GM18508 (cell line): ENCODE results near the gene CD300A.

Experiments
- ATAC-seq: cut with Tn5 transposase; IDR thresholded peaks from one replicate; pipeline ENCODE4 v1.9.1; 2021; ENCODE audit warnings: moderate number of reproducible peaks; ENCODE audit not compliant: insufficient read depth, unreplicated experiment

The CD300A gene

GRCh38 chr17:74439691-74440567, 26.5 kb upstream of the CD300A start:
- no peak for ATAC-seq

- ATAC-seq, result no peak
Observed at GRCh38 chr17:74441537-74441936, 24.9 kb upstream of the CD300A start.

GRCh38 chr17:74442291-74442669, 24.2 kb upstream of the CD300A start:
- no peak for ATAC-seq

GRCh38 chr17:74442670-74443515, 23.5 kb upstream of the CD300A start:
- no peak for ATAC-seq

DNA sequence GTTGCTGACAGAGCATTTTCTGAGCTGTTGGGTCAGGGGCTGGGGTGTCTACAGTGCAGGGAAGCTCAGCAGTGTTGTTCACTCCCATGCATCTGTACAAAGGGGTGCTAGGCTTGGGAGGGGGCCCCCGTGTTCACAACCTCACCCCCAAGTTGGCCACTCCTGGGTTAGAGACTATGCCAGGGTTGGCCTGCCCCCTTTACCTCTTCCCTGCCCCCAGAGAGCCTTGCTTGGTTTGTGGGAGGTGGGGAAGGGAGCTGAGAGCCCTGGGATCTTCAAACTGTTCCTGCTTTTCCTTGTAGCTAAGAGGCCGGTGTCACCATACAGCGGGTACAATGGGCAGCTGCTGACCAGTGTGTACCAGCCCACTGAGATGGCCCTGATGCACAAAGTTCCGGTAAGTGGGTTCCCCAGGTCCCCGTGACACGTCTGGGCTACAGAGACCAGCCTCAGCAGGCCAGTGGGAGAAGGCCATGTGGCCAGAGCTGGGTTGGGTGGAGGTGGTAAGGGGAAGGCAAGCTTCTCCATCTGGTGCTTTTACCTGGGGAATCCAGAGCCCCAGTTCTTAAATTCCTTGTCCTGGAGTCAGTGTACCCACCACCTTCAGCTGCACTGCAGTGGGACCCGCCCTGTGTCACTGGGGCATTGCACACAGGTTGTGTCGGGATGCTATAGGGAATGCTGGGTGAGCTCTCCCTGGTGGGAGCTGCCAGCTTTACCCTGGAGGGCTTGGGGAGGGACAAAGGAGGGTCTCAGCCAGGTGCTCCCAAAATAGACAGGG, 22.7 kb upstream of the CD300A start:
- ATAC-seq, result no peak

DNA sequence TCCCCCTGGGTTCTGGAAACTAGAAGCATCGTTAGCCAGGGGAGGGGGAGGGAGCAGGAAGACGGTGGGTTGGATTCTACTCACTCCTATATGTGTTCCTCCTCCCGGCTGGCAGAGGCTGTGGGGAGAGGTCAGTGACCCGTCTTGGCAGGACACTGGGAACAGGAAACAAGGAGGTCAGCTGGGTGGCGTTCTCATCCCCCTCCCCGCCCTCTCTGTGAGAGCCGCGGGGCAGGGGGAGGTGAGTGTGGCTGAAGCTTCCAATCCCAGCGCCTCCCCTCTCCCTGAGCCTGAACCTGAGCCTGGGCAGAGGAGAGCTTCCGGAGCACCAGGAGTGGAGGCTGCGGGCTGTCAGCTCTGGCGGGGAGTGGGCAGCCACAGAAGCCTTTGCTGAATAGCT, 22.0 kb upstream of the CD300A start:
- ATAC-seq, result no peak

- no peak for ATAC-seq
Observed at GRCh38 chr17:74445158-74445557, 21.3 kb upstream of the CD300A start.

DNA sequence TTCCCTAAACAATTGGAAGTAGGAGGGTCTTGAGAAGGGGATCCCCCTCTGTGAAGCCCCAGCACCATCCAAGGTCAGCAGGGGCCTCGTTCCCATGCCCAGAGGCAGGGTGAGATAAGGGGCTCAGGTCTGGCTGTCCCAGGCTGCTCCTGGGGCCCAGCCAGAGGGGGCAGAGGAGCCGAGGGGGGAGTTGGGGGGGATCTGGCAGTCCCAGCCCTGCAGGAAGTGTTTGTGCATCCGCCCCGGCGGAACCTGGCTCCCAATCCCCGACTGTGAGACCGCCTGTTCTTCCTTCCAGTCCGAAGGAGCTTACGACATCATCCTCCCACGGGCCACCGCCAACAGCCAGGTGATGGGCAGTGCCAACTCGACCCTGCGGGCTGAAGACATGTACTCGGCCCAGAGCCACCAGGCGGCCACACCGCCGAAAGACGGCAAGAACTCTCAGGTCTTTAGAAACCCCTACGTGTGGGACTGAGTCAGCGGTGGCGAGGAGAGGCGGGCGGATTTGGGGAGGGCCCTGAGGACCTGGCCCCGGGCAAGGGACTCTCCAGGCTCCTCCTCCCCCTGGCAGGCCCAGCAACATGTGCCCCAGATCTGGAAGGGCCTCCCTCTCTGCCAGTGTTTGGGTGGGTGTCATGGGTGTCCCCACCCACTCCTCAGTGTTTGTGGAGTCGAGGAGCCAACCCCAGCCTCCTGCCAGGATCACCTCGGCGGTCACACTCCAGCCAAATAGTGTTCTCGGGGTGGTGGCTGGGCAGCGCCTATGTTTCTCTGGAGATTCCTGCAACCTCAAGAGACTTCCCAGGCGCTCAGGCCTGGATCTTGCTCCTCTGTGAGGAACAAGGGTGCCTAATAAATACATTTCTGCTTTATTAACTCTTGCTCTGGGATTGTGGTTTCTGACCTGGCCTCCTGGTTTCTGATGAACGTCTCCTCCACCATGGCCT, 19.6 kb upstream of the CD300A start:
- ATAC-seq, result no peak

- ATAC-seq, result no peak
Observed at GRCh38 chr17:74447628-74448159, 18.7 kb upstream of the CD300A start.

DNA sequence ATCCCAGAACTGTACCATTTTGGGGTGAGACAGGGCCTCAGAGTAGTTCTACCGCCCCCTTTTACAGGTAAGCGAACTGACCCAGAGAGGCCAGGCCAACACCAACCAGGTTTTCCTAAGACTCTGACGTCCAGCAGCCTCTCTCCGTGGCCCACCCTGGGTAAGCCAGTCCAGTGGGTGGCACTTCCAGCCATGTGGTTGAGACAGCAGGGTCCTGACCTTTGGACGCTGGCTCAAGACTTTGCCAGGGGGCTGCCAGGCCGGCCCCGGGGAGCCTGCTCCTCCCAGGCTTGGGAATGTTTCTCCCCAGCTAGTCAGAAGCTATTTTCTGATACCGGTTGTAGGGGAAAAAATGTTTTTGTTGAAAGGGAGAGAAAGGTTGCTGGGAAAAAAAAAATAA, 17.7 kb upstream of the CD300A start:
- no peak for ATAC-seq

DNA sequence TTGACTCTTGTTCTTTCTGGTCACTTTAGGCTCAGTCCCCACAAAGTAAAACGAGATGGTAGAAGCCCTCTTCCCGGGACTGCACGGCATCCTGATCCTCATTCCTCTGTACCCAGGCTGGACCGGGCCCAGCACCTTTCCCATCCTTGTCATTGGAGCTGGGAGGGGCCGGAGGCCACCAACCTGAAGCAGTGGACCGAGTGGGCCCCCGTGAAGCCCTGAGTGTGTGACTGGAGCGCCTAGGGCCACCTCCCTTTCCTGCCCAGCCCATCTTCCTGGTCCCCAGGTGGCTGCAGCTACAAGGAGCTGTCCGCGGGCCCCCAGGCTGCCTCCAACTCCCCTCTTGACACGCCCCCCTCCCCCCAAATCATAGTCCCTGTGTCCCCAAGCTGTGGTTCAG, 17.1 kb upstream of the CD300A start:
- ATAC-seq, result no peak

GRCh38 chr17:74449773-74450172, 16.7 kb upstream of the CD300A start:
- ATAC-seq, result no peak

- no peak for ATAC-seq
Observed at GRCh38 chr17:74450231-74450630, 16.2 kb upstream of the CD300A start.

DNA sequence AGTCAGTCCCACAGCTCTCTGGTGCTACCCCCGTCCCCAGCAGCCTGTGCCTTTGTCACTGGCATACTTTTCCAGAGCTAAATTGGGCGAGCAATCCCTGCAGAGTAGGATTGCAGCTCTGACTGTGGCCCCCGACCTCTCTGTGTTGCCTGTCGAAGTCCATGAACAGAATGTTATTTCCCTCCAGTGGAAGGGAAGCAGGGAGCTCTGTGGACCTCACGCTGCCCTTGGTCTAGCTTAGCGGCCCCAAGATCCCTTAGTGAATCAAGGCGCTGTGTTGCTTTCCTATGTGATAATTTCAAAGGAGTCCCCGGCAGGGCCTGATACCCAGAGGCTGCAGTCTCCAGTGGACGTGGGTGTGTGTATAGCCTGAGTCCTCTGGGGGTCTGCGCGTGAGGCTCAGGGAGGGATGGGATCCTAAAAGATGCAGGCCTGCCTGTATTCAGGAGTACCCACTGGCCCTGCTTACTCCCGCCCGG, 15.5 kb upstream of the CD300A start:
- ATAC-seq, result no peak

DNA sequence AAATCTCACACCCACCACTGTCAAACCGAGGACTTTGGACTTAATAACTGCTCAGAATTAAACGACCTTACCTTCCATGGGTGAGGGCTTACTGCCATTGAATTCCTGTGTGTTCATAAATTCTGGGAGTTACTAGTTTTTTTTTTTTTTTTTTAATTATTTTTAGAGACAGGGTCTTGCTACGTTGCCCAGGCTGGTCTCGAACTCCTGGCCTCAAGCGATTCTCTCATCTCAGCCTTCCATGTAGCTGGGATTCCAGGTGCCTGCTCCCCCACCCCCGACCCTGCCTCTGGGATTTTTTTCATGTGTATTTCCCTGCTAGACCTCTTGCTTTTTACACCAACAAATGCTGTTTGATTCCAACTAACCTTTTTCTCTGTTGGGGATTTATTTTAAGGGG, 14.9 kb upstream of the CD300A start:
- no peak for ATAC-seq

DNA sequence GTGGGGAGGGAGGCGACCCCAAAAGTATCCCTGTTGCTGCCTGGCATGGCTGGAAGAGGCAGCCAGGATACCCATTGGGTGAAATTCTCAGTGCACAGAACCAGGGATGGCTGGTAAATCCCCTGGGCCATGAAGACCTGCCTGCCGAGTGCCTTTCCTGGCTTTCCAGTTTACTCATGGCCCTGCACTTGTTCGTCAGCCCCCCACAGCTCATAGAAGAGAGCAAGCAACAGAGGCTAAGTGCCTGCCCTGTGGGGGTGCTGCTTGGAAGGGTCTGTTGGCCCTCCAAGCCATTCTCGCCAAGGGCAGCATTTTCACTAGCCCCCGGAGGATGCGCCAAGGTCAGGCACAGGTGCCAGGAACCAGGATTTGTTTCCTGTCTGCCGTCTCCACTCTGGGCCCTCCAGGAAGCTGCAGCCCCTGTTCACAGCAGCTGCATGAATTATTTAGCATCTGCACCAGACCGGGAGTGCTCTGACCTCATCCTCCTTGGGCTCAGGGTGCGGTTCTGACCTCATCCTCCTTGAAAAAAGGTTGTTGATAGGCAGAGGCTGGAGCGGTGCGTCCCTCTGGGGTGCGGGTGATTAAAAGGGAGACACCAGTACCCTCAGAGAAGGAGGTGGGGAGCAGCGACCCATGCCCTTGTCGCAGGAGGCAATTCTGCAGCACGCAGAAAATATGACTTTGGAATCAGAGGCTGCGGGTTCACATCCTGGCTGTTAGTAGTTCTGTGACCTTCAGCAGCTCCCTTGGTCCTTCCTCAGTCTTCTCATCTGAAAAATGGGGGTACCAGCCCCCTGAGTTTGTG, 14.2 kb upstream of the CD300A start:
- ATAC-seq, result no peak

DNA sequence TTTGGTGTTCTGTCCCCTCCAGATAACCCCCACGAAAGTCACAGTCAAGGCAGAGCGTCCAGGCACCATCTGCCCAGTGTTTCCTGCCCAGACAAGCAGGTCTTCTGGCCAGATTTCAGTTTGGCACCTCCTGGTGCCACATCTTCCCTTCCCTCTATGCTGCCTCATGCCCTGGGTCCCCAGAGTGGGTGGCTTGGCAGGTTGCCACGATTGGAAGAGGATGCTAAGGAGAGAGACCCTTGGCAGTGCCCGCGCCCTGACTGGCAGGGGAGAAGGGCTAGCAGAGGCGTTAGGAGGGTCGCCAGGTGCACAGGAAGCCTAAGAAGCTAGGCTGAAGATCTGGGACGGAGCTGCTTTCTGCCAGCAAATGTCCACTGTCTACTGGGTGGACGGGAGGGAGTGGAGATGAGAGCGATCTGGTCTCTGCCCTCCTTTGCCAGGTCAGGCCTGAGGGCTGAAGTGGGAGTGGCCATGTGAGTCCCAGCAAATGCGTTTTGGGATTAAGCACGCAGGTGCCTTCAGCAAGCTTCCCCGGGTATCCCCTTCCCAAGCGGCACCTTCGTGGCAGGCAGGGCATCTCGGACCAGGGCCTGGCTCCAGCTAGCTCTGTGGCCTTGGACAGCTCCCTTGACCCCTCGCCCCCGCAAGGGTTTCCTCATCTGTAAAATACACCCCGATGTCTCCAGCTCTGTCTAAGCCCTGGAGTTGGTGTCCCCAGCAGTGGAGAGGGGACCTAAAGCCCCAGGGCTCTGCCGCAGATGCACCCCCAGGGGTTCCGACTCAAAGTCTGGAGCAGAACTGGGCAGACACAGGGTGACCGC, 13.4 kb upstream of the CD300A start:
- no peak for ATAC-seq
